ENCODE measurements around the gene FERMT3. TPM values are rescaled to one million over a fixed set of nuclear protein-coding genes. Genes with fewer than 3 reads are reported as not detected.

The FERMT3 gene
- total RNA-seq, 1 donor from 2014 or later = 9.6 TPM

DNA sequence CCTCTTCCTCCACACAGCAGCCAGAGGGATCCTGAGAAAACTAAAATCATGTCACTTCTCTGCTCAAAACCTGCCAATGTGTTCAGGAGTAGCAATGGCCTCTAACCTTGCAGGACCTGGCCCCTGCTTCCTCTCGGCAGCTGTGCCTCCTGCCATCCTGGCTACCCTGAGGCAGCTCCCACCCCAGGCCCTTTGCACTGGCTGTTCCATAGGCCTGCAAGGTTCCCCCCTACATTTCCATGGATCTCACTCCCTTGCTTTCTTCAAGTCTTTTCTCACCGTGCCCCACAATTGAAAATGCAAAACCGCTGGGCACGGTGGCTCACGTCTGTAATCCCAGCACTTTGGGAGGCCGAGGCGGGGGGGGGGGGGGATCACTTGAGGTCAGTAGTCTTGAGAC, 22.6 kb upstream of the FERMT3 start:
- no peak for ATAC-seq
- DNase-seq (ENCODE audit: missing footprints) = no peak
- intact Hi-C loops (cut with DNase I) = loop anchor here (2.0 kb wide), 1 partner anchor 17 kb away; the partner anchor contains the start of gene MACROD1

DNA sequence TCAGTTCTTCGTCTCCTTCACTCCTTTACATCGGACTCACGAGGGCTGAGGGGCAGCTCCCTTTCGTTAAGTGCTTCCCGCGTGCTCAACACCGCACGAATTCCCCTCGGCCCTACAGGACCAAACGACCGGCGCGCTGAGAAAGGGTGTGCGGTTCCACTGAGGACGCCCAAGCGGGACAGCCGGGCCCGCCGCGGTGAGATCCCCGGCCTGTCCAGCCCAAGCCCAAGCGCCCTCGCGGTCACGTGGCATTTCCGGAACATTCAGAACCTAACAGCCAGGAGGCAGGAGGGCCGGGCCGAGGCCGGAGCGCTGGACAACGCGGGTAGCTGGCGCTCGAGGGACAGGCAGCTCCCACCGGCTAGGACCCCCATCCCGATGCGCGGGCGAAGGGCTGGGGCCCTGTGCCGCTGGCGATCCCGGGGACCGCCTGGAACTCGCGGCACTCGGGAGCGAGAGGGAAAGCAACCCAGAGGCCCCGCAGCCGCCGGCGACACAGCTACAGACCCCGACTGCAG, 21.3 kb upstream of the FERMT3 start:
- intact Hi-C loops (cut with DNase I) = loop anchor here (1.0 to 5.0 kb wide), 2 partner anchors 41 to 117 kb away; partner anchors contain the start of genes CATSPERZ, NUDT22 and TRPT1
- ATAC-seq (peak; percentile 53), DNase-seq (ENCODE audit: missing footprints) (peak; percentile 95)

DNA sequence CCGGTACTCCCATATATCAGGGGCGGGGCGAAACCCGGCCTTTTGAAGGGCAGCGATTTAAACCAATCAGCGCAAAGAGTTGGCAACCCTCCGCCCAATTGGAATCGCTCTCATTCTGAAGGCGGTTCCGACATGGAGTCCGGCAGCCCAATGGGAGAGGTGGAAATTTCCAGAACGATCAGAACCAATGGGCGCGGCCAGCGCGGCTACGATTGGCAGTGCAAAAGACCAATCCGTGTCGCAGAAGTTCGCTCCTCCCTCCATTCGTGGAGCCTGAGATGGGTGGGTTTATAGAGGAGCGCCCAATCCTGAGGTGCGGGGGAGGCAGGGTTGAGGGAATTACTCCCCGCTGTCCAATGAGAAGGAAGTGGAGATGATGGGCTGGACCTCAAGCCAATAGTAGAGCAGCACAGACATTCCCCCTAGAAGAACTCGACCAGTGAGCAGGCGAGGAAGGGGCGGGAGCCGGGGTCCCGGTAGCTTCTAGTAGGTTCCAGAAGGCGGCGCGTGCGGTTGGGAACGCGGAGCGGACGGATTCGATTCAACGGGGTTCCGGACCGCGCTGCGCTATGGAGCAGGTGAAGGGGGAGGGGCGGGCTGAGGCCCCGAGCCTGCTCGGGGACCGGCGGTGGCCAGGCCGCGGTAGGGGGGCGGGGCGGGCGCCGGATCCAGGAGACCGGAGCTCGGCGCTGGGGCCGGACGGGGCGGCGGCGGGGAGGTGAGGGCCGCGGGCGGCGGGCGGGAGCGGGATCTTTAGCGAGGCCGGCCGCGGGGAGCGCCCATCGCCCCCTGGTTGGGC, 20.6 kb upstream of the FERMT3 start, which contains the start of gene STIP1:
Gene STIP1 (plus strand): TSS at position 479 of the 799 bp plus-strand sequence. CDS start 91 bp downstream, at position 570.
- intact Hi-C loops (cut with DNase I) = loop anchor here (1.0 to 5.0 kb wide), 2 partner anchors 40 to 116 kb away; partner anchors contain the start of genes CATSPERZ, NUDT22 and TRPT1
- ATAC-seq (peak; percentile 93), DNase-seq (ENCODE audit: missing footprints) (peak; percentile 100)

DNA sequence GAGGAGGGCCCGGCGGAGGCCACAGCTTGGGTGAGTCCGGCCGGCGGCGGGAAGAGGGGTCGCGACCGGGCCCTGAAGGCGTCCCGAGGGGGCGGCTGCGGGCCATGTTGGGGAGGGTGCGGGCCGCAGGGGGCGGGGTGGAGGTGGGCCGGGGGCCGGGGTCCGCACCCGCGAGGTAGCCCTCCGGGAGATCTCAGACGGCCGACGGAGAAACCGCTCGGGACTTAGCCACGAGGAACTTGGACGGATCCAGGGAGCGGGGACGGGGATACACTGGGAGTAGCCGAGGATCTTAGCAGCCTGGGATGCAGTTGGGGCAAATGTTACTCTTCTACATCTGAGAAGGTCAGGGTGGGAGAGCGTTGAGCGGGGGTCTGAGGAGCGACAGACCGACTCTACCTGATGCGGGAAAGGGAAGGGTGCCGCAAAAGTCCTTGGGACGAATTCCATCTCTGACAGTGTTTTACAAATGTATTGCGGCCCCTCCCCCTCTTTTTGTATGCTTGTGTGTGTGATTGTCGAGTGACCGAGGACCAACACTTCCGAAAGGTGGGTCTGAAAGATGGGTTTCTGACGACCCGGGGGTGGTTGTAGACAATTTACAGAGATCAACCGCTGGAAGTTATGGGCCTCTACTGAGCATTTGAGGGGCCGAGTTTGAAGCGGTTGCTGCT, 19.9 kb upstream of the FERMT3 start:
- ATAC-seq (no peak), DNase-seq (ENCODE audit: missing footprints) (no peak)
- intact Hi-C loops (cut with DNase I) = loop anchor here (5.0 kb wide), 1 partner anchor 116 kb away; the partner anchor contains the start of gene CATSPERZ

DNA sequence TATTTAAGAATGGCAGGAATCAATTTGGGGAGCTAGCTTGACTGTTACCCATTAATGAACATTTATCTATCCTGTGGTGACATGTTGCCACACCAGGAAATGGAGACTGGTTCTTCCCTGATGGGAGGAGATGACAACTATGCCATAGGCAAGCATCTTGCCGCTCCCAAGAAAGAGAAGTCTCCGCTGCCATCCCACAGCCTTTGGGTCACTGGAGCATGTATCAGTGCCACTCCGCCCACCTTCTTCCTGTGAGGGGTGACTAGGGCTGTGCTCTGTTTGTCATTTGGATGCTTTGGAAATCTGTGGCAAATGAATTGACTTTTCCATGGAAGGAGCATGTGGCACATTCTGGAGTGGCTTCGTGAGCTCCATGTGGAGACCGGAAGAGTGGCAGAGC, 14.1 kb upstream of the FERMT3 start:
- DNase-seq (ENCODE audit: missing footprints) (no peak), ATAC-seq (no peak)
- intact Hi-C loops (cut with DNase I) = no loop called here

DNA sequence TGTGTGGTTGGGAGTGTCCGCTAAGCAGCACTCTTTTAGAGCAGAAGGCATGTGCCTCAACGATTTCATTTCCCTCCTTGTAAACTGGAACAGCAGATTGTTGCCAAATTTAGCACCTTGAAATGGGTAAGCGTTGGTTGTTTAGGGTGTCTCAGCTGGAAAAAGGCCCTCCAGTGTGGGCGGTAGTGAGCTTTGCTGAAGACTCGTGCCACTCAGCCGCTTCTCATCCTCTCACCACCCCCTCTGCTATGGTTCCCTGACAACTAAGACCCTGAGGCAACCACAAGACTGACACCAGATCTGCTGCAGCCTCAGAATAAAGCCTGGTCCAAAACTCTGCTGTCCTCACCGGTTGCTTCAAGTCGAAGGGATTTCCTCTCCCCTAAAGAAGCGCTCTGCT, 9.9 kb upstream of the FERMT3 start:
- no peak for DNase-seq (ENCODE audit: missing footprints)
- ATAC-seq = no peak
- intact Hi-C loops (cut with DNase I) = no loop called here

DNA sequence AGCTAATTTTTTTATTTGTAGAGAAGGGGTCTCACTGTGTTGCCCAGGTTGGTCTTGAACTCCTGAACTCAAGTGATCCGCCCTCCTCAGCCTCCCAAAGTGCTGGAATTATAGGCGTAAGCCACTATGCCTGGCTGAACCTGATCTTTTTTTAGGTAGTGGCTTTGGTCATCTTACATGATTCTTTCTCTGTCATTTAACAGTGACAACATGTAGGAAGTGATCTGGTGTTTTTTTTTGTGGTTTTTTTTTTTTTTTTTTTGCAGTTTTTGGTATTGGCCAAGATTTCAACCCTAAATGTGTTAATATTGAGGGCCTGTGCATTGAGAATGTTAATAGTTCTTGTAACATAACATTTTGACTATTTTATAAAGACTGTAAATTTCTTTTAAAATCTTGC, 8.0 kb upstream of the FERMT3 start:
- intact Hi-C loops (cut with DNase I) = no loop called here
- DNase-seq (ENCODE audit: missing footprints) = no peak
- ATAC-seq = no peak

DNA sequence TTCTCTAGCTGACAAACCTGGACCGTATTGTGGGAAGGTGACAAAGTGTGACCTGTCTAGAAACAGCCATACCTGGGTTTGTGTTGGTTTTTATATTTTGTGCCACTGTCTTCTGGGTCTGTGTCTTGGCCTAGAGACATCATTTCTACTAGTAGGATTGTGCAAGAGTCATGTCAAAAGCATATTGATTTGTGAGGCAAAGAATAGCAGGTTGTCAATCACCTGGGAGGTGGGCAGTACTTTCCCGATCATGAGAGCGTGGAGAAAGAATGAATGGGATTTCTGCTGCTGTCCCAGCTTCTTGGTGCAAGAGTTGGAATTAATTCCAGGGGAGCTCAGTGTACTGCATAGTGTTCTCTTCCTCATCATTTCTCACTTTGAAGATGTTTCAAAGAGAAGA, 5.0 kb upstream of the FERMT3 start:
- ATAC-seq (no peak), DNase-seq (ENCODE audit: missing footprints) (no peak)
- intact Hi-C loops (cut with DNase I) = loop anchor here (5.0 kb wide), 1 partner anchor 86 kb away; the partner anchor contains the start of gene GPR137

DNA sequence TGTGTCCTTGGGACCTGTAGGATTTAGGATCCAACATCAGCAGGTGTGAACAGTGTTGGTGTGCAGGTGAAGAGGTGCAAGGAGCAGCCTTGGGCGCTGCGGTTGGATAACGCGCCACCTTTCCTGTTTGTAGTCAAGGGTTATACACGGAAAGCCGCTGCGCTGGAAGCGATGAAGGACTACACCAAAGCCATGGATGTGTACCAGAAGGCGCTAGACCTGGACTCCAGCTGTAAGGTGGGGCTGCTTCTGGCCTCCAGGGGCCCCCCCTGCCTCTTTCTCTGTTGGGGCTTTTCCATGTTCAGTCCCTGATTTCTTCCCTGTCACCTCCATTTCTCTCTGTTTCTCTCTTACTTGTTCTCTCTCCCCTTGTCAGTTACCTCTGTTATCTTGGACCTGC, 3.5 kb upstream of the FERMT3 start:
- no peak for ATAC-seq

DNA sequence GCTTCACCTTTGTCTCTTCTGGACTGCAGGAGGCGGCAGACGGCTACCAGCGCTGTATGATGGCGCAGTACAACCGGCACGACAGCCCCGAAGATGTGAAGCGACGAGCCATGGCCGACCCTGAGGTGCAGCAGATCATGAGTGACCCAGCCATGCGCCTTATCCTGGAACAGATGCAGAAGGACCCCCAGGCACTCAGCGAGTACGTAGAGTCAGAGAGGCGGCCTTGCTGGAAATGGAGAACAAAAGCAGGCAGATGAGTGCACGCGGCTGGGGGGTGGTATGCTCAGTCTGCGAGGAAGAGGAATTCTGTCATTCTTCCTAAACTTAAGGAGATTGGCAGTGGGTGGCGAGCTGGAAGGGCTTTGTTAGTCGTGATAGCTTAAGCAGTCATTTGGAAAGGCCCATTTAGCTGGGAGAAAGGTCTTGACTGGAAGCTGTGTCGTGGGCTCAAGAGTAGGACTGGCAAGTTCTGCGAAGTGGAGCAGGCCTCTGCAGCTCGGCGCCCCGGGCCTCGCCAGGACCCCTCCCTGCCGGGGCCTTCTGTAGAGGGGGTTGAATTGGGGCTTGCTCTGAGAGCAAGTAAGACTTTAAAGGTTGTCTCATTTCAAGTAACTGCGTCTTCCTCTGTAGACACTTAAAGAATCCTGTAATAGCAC, 3.0 kb upstream of the FERMT3 start:
- no peak for ATAC-seq
- intact Hi-C loops (cut with DNase I) = loop anchor here (1.0 to 5.0 kb wide), 2 partner anchors 84 to 101 kb away; partner anchors contain the start of gene GPR137
- DNase-seq (ENCODE audit: missing footprints) = peak; percentile 37

More for the DNA sequence above, 3.5 kb upstream of the FERMT3 start:
- intact Hi-C loops (cut with DNase I) = loop anchor here (5.0 kb wide), 1 partner anchor 84 kb away; the partner anchor contains the start of gene GPR137
- peak; percentile 46 for DNase-seq (ENCODE audit: missing footprints)

DNA sequence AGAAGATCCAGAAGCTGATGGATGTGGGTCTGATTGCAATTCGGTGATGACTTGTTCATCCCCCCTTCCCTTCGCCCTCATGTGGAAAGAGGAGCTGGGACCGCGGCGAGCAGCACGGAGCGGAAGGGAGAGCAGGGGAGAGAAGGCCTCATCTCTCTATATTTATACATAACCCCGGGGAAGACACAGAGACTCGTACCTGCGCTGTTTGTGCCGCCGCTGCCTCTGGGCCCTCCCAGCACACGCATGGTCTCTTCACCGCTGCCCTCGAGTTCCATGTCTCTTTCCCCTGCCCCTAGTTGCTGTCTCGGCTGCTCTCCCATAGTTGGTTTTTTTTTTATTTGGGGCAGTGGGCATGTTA, 2.5 kb upstream of the FERMT3 start:
- intact Hi-C loops (cut with DNase I) = loop anchor here (1.0 to 5.0 kb wide), 2 partner anchors 83 to 100 kb away; partner anchors contain the start of gene GPR137
- DNase-seq (ENCODE audit: missing footprints) = no peak

DNA sequence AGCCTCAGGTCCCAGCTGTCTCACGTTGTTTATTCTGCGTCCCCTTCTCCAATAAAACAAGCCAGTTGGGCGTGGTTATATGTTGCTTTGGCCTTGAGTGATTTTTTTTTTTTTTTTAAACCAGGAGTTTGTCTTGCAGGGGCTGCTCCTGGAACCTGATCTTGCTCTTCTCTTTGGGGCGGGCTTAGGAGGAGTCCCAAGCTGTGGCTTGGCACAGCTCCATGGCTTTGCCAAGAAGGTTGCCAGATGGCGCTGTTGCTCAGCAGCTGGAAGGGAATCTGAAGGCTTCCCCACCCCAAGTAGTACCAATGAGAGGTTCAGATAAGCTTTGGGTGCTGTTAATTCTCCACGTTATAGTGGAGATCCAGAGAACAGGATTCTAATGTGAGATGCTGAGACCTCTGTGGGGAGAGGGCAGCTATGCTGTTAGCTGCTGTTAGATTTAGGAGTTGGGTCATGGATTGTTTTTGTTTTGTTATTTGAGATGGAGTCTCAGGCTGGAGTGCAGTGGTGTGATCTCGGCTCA, 2.0 kb upstream of the FERMT3 start:
- ATAC-seq (peak; percentile 47), DNase-seq (ENCODE audit: missing footprints) (peak; percentile 92)
- intact Hi-C loops (cut with DNase I) = loop anchor here (1.0 to 5.0 kb wide), 2 partner anchors 83 to 100 kb away; partner anchors contain the start of gene GPR137

More for the DNA sequence above, 2.5 kb upstream of the FERMT3 start:
- ATAC-seq = no peak

DNA sequence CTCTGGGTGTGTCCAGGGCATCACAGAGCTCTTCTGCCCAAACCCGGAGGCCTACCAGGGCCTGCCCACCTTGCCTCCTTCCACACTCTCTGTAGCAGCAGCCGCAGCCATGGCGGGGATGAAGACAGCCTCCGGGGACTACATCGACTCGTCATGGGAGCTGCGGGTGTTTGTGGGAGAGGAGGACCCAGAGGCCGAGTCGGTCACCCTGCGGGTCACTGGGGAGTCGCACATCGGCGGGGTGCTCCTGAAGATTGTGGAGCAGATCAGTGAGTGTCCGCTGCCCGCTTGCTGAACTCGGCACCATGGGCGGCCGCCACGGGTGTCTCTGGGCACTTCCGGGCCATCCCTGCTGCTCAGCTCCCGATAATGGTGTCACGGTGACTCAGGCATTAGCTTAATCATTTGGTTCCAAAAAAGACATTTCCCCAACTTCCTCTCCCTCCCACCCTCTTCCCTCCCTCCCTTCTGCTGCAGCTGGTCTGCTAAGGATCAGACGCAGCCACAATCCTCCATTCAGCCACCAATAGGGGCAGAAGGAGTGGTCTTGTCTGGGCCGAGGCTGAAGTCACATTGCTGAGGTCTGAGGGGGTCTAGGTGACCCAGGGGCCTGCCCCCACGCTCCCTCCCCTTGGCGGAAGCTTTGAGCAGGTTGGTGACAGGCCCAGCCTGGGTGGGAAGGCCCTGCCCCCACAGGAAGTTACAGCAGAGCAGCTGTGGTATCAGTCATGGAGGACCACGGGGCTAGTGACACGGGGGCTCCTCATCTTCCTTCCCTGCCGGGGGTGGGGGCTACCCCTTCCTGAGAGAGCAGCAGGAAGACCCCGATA, 950 bp downstream of the FERMT3 start:
- intact Hi-C loops (cut with DNase I) = no loop called here
- DNase-seq (ENCODE audit: missing footprints) = peak; percentile 89
- peak; percentile 69 for ATAC-seq

DNA sequence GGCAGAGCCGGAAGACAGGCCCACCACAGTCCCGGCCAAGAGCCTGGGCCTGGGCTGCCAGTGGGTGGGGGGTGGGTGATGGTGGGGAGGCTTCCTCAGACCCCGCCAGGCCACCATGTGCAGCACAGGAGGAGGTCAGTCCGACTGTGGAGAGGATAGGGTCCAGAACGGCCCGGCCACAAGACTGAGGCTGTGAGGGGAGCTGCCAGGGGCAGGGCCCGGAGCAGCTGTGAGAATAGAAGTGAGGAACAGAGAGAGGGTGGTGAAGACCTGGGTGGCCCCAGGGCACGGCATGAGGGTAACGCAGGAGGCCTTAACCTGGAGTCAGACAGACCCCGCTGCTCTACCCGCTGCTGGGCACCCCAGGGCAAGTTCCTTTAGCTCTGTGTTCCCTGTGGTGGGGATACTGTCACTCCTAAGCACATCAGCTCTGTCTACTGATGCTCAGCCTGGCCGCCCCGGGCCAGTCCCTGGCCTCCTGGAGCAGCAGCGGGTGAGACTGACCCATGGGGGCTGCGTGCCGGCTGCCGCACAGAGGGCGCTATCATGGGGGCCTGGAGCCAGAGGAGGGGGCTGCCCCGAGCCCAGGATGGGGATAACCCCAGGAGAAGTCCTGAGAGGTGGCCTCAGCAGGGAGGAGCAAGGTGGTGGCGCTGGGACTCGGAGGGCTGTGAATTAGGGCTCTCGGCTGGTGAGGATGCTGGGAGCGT, 1.7 kb downstream of the FERMT3 start:
- DNase-seq (ENCODE audit: missing footprints) (peak; percentile 64), ATAC-seq (no peak)
- intact Hi-C loops (cut with DNase I) = no loop called here

DNA sequence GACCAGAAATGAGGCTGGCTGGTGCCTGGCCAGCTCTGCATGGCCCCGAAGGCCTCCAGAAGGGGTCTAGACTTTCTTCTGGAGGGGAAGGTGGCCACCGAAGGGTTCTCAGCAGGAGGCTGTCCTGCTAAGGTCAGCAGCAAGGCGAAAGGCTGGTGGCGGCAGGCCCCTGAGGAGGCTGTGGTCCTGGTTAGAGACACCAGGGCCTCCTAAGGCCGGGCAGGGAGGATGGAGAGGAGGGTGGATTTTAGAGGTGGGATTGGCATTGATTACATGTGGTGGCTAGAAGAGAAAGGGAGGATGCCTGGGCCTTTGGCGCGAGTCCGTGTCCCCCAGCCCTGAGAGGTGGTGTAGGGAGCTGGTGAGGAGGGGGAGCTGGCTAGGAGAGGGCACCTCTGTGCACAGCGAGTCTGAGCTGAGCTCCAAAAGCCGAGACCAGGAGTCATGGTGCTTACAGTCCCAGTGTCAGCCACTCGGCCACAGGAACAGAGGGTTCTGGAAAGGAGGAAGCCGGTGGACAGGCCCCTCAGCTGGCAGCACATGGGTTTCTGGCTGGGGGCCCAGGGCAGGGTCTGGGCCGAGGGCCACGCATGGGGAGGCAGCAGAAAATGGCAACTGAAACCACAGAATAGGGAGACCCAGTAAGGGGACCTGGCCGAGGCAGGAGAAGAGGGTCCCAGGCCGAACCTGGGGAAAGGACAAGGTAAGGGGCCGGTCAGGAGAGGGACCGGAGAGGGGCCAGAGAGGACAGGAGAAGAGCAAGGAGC, 2.5 kb downstream of the FERMT3 start:
- no peak for ATAC-seq
- intact Hi-C loops (cut with DNase I) = no loop called here
- peak; percentile 61 for DNase-seq (ENCODE audit: missing footprints)

DNA sequence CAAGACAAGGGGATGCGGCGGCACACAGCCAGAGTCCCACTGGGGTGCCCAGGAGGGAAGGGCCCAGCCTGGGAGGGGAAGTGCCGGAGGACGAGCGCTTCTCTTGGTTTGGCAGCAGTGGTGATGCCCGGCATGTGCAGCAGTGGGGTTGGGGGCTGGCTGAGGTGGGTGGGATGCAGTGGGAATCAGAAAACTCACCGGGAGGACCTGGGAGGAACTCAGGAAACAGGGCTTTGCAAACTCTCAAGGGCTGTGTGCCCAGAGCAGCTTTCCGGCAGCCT, 3.0 kb downstream of the FERMT3 start:
- ATAC-seq (no peak), DNase-seq (ENCODE audit: missing footprints) (no peak)
- intact Hi-C loops (cut with DNase I) = no loop called here
